Measurements from ENCODE around the gene ANGPTL4.

ANGPTL4 gene

DNA sequence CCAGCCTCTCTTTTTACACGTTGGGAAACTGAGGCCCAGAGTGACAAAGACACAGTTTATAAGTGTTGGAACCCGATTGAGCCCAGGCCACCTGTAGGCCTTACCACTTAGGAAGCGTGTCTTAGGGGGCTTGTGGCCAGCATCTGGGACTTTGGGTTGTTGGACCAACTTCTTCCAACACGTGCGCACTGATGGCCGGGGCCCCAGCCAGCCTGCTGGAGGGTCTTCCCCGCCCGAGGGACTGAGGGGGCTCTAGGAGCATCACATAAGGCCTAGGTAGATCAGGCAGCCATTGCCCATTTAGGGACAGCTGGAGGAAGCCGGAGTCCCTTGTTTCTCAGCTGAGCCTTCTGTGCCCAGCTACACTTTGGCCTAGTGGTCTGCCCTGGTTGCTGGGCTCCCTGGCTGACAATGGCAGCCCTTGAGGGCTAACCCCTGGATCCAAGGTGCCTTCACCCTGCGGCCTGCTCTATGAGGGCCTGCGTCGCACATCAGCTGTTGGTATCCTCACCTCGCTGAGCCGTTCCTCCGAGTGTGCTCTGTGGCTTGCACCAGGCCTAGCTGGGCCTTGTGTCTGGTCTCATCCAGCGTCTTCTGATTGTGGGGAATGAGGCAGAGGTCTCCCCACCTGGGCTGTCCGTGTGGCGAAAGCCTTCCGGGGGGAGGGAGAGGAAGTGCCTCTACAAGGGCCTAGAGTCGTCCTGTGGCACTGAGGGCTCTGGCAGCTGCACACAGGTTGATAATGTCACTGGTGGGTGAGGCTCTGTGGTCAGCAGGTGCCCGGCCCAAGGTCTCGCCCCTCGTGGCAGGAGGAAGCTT lies 27.5 kb downstream of the ANGPTL4 start:
- Histone ChIP-seq H3K27me3 (ENCODE audit: insufficient read depth, insufficient read length) (no peaks in the 10 kb centered on the region), H3K9me3 (ENCODE audit: insufficient read depth, low read length) (peaks cover 5% of the 10 kb centered on the region; the same call in 1 of the 2 replicates), H3K36me3 (ENCODE audit: insufficient read depth, insufficient read length, low read length) (peaks cover 30% of the 10 kb centered on the region), H3K9ac (ENCODE audit: insufficient read length, low read depth) (peak overlapping the region; percentile 63), H3K4me1 (ENCODE audit: insufficient read depth, insufficient read length) (peaks cover 18% of the 10 kb centered on the region), H3K4me3 (ENCODE audit: insufficient read length, low read depth) (peak overlapping the region; percentile 36)
- DNase-seq (ENCODE audit: low read depth, low spot score): no peak
- TF ChIP-seq SUZ12 (IDR thresholded peaks at IDR 0.05; ENCODE audit: extremely low read depth, insufficient read depth, insufficient read length): no peak
- TF ChIP-seq ZNF274 (IDR thresholded peaks at IDR 0.05; ENCODE audit: low read depth, low read length): no peak
- TF ChIP-seq YY1 (IDR thresholded peaks at IDR 0.05; ENCODE audit: insufficient read depth, insufficient read length): no peak

DNA sequence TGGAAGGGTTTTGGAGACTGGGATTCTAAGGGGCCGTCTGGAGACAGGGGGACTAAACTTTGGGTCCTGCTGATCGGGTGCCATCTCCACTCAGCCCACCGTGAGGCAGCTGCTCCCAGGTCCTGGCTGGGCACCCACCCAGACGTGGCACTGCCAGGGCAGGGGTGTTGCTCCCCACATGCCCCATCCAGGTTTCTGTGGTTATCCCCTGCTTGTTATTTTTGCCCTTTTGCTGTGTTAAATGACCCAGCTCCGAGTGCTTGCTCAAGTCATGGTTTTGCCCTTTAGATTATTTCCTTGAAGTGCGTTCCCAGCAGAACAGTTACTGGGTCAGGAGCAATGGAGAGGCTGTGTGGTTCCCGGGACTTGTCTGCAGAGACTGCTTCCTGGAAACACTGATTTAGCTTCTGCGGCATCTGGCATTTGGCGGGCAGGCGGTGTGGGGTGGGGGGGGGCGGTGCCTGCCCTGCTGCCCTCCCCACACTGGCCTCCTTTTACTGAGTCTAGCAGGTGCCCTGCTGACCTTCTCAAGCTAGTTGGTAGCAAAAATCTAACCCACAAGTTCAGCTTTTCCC lies 28.1 kb downstream of the ANGPTL4 start:
- Histone ChIP-seq H3K27me3 (ENCODE audit: insufficient read depth, insufficient read length) (no peaks in the 10 kb centered on the region), H3K36me3 (ENCODE audit: insufficient read depth, insufficient read length, low read length) (peaks cover 30% of the 10 kb centered on the region), H3K4me3 (ENCODE audit: insufficient read length, low read depth) (no peak overlapping the region), H3K9me3 (ENCODE audit: insufficient read depth, low read length) (no peaks in the 10 kb centered on the region), H3K9ac (ENCODE audit: insufficient read length, low read depth) (peak overlapping the region; percentile 22), H3K4me1 (ENCODE audit: insufficient read depth, insufficient read length) (peaks cover 21% of the 10 kb centered on the region)
- TF ChIP-seq SUZ12 (IDR thresholded peaks at IDR 0.05; ENCODE audit: extremely low read depth, insufficient read depth, insufficient read length): no peak
- no peak for TF ChIP-seq YY1 (IDR thresholded peaks at IDR 0.05; ENCODE audit: insufficient read depth, insufficient read length)
- no peak for TF ChIP-seq ZNF274 (IDR thresholded peaks at IDR 0.05; ENCODE audit: low read depth, low read length)
- DNase-seq (ENCODE audit: low read depth, low spot score): no peak

DNA sequence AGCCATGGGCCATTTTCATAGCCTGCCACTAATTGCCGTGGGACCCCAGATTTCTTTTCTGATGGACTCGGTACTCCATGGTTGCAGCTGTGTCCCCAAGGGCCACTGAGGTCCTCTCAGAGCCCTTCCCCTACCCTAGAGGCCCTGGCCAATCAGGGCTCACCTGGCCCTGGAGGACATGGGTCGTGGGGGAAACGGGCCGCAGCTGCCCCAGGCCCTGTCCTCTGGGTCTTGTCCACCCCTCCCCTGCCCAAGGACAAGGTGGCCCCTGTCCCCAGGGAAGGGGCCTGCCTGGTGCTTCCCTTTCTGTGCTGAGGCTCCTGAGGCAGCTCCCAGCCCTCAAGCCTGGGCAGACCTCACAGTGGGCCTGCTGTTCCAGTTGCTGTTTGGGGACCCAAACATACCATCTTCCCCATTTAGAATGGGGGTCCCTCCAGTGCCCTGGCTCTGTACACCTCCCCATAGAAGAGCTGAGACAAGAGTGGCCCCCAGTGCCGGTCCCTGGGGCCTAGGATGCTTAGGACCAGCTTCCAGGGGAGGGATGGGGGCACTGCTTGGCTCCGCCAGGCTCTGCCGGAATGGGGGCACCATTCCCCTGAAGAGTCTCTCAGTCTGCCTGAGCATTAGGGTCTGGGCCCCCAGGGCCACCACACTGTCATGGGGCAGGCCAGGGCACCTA lies 29.4 kb downstream of the ANGPTL4 start:
- DNase-seq (ENCODE audit: low read depth, low spot score): no peak
- Histone ChIP-seq H3K27me3 (ENCODE audit: insufficient read depth, insufficient read length) (no peaks in the 10 kb centered on the region), H3K4me1 (ENCODE audit: insufficient read depth, insufficient read length) (peaks cover 32% of the 10 kb centered on the region), H3K36me3 (ENCODE audit: insufficient read depth, insufficient read length, low read length) (peaks cover 37% of the 10 kb centered on the region), H3K4me3 (ENCODE audit: insufficient read length, low read depth) (no peak overlapping the region), H3K9me3 (ENCODE audit: insufficient read depth, low read length) (no peaks in the 10 kb centered on the region), H3K9ac (ENCODE audit: insufficient read length, low read depth) (peak overlapping the region; percentile 3)
- TF ChIP-seq YY1 (IDR thresholded peaks at IDR 0.05; ENCODE audit: insufficient read depth, insufficient read length) (no peak), ZNF274 (IDR thresholded peaks at IDR 0.05; ENCODE audit: low read depth, low read length) (no peak), SUZ12 (IDR thresholded peaks at IDR 0.05; ENCODE audit: extremely low read depth, insufficient read depth, insufficient read length) (no peak)

DNA sequence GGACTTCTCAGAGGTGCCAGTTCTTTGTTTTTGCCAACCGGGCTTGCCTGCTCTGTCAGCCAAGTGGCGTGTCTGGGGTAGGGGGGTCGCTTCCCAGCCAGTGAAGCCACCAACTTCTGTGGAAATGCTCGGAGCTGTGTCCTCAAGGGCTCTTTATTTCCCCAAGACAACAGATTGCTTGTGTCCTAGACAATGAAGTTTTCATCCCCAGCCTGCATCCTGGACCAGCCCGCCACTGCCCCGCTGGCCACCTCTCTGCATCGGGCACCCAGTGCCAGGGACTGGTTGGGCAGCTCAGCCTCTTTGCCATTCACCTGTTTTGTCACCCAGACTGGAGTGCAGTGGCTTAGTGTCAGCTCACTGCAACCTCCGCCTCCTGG lies 29.9 kb downstream of the ANGPTL4 start:
- DNase-seq (ENCODE audit: low read depth, low spot score): no peak
- TF ChIP-seq YY1 (IDR thresholded peaks at IDR 0.05; ENCODE audit: insufficient read depth, insufficient read length) (no peak), ZNF274 (IDR thresholded peaks at IDR 0.05; ENCODE audit: low read depth, low read length) (no peak), SUZ12 (IDR thresholded peaks at IDR 0.05; ENCODE audit: extremely low read depth, insufficient read depth, insufficient read length) (no peak)
- H3K4me1 ChIP-seq (ENCODE audit: insufficient read depth, insufficient read length): peaks cover 36% of the 10 kb centered on the region
- H3K4me3 ChIP-seq (ENCODE audit: insufficient read length, low read depth): no peak overlapping the region
- no peak overlapping the region for H3K9ac ChIP-seq (ENCODE audit: insufficient read length, low read depth)
- peaks cover 37% of the 10 kb centered on the region for H3K36me3 ChIP-seq (ENCODE audit: insufficient read depth, insufficient read length, low read length)
- H3K27me3 ChIP-seq (ENCODE audit: insufficient read depth, insufficient read length): no peaks in the 10 kb centered on the region
- no peaks in the 10 kb centered on the region for H3K9me3 ChIP-seq (ENCODE audit: insufficient read depth, low read length)

DNA sequence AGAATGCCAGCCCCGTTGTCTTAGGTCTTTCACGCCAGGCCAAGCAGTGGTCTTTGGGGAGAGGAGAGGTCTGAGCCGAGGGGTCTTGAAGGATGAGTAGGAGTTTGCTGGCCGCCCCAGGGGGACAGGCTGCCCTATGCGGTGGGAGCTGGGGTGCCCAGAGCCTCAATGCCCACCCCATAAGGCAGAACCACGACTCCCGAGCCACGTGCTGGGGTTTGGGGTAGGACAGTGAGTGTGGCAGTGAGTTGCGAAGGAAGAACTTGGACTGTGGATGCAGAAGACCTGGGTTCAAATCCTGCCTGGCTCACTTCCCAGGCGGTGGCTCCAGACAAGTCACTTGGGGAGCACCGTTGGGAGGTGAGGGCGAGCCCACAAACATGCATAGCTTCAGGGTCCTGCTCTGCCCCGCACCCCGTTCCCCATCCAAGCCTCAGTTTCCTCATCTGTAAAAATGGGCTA lies 31.7 kb downstream of the ANGPTL4 start:
- H3K4me1 ChIP-seq (ENCODE audit: insufficient read depth, insufficient read length): peaks cover 36% of the 10 kb centered on the region
- no peak for DNase-seq (ENCODE audit: low read depth, low spot score)

DNA sequence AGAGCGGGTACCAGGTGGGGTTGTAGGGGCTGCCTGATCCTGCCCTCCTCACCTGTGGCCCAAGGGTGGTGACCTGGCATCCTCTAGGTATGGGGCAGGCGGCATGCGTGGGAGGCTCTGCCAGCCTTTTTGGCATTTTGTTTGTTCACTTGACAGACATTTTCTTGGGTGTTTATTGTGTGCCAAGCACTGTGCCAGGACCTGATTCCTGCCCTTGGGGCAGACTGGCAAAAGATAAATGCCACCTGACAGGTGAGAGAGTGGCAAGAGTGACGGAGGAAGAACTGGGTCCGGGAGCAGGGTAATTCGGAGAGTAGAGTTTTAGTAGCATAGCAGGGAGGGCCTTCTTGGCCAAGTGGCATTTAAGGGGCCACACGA lies 32.2 kb downstream of the ANGPTL4 start:
- Histone ChIP-seq H3K36me3 (ENCODE audit: insufficient read depth, insufficient read length, low read length) (peaks cover 50% of the 10 kb centered on the region), H3K4me1 (ENCODE audit: insufficient read depth, insufficient read length) (peaks cover 33% of the 10 kb centered on the region), H3K27me3 (ENCODE audit: insufficient read depth, insufficient read length) (no peaks in the 10 kb centered on the region)

More for the DNA sequence above, 31.7 kb downstream of the ANGPTL4 start:
- TF ChIP-seq ZNF274 (IDR thresholded peaks at IDR 0.05; ENCODE audit: low read depth, low read length): no peak
- no peak for TF ChIP-seq SUZ12 (IDR thresholded peaks at IDR 0.05; ENCODE audit: extremely low read depth, insufficient read depth, insufficient read length)
- TF ChIP-seq YY1 (IDR thresholded peaks at IDR 0.05; ENCODE audit: insufficient read depth, insufficient read length): no peak
- Histone ChIP-seq H3K9me3 (ENCODE audit: insufficient read depth, low read length) (no peaks in the 10 kb centered on the region), H3K4me3 (ENCODE audit: insufficient read length, low read depth) (no peak overlapping the region), H3K9ac (ENCODE audit: insufficient read length, low read depth) (no peak overlapping the region), H3K27me3 (ENCODE audit: insufficient read depth, insufficient read length) (no peaks in the 10 kb centered on the region), H3K36me3 (ENCODE audit: insufficient read depth, insufficient read length, low read length) (peaks cover 51% of the 10 kb centered on the region)

More for the DNA sequence above, 32.2 kb downstream of the ANGPTL4 start:
- Histone ChIP-seq H3K9me3 (ENCODE audit: insufficient read depth, low read length) (no peaks in the 10 kb centered on the region), H3K9ac (ENCODE audit: insufficient read length, low read depth) (no peak overlapping the region), H3K4me3 (ENCODE audit: insufficient read length, low read depth) (no peak overlapping the region)
- TF ChIP-seq SUZ12 (IDR thresholded peaks at IDR 0.05; ENCODE audit: extremely low read depth, insufficient read depth, insufficient read length) (no peak), ZNF274 (IDR thresholded peaks at IDR 0.05; ENCODE audit: low read depth, low read length) (no peak), YY1 (IDR thresholded peaks at IDR 0.05; ENCODE audit: insufficient read depth, insufficient read length) (no peak)
- no peak for DNase-seq (ENCODE audit: low read depth, low spot score)
